22Rv1 (cell line): ENCODE data around the gene PPIL4.

Source experiments
- CTCF ChIP-seq: fragments of 450-650 bp; IDR thresholded peaks from 2 replicates; pipeline ENCODE4 v1.5.1; 2017; ENCODE audit warnings: mild to moderate bottlenecking
- ZFX ChIP-seq: fragments of 450-650 bp; IDR thresholded peaks from 2 replicates; pipeline ENCODE4 v1.6.1; 2017; ENCODE audit warnings: antibody characterized with exemption, borderline replicate concordance

GRCh38 chr6:149484733-149485700 lies 60.8 kb downstream of the PPIL4 start, which contains the start of gene ZC3H12D:
- TF ChIP-seq CTCF (no peak), ZFX (no peak)
